Colonic mucosa (tissue), 4 donors: ENCODE measurements around the gene ADAMTS3. TPM values are rescaled to one million over a fixed set of nuclear protein-coding genes. Genes with fewer than 3 reads are reported as not detected.
A peak's percentile ranks its signal among the peaks of the same experiment; 100 is the strongest.

Source experiments
- DNase-seq: peaks from one replicate; pipeline ENCODE4 v3.0.0-alpha.2; 2020
- H3K27ac ChIP-seq: fragments of 200-600 bp; one replicate; pipeline ENCODE4 v1.8.0; 2021
- H3K27me3 ChIP-seq: fragments of 200-600 bp; one replicate; pipeline ENCODE4 v1.8.0; 2021
- H3K36me3 ChIP-seq: fragments of 200-600 bp; one replicate; pipeline ENCODE4 v1.8.0; 2021
- H3K4me1 ChIP-seq: fragments of 200-600 bp; one replicate; pipeline ENCODE4 v1.8.0; 2021; ENCODE audit warnings: mild to moderate bottlenecking
- H3K4me3 ChIP-seq: fragments of 200-600 bp; one replicate; pipeline ENCODE4 v1.8.0; 2021
- H3K9ac ChIP-seq, 2 donors: one replicate each; pipeline ENCODE4 v1.7.0; 2013; ENCODE audit warnings: control low read depth in 2 of 2, low read depth in 2 of 2, low read length in 2 of 2
- H3K9me3 ChIP-seq: fragments of 200-600 bp; one replicate; pipeline ENCODE4 v1.8.0; 2021
- CTCF ChIP-seq: fragments of 200-600 bp; IDR thresholded peaks from one replicate; pipeline ENCODE4 v1.8.0; 2022; ENCODE audit warnings: antibody characterized with exemption, mild to moderate bottlenecking
- intact Hi-C: fragments of 100-400 bp; cut with DNase I; formaldehyde crosslinking; loops from one replicate; pipeline ENCODE4 v1.14.1; 2022
- total RNA-seq, 2 donors: library from RNA; stranded (reverse); fragmentation: NEBNext Ultra II Directional in 1 of 2; extraction: Animal tissue kit (Norgen Biotek cat#: 25700) in 1 of 2; gene quantifications; one replicate each; pipeline ENCODE4 v1.2.1, GENCODE V29; 2021
- donor health status: healthy.
- donor health status: DM: no; HTN: no; CAD: no.
- donor health status: DM: no; HTN: no; CAD: no.

ADAMTS3 gene
- total RNA-seq, 2 donors from 2014 or later, result 0.15 to 0.29 TPM

DNA sequence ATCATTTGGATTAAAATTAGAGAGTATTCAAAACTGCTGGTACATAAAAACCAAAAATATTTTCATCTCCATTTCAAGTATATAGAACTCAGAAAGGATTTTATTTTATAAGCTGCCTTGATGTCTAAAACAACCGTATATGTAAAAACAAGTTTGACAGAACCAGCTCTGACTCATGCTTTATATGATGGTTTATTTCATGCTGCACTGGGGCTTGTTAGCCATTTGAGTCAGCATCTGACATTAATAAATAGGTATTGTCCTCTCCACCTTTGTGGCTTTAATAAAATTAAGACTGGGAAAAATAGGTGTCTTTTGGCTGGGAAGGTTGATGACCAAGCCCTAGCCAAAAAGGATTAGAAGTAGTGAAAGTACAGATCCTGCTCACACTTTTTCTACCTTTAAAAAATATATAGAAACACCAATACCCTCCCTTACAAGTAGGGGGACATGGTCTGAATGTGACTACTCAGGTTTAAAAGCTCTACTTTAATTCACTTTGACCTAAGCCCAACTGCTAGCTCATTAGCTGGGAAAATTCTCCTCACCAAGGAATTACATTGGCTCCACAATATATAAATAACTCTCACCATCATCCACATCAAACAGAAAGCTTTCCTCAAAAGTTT lies 228.1 kb downstream of the ADAMTS3 start:
- no peak for TF ChIP-seq CTCF
- DNase-seq, result no peak
- H3K4me1 ChIP-seq, result no peaks in the 10 kb centered on the region
- H3K9me3 ChIP-seq, result no peaks in the 10 kb centered on the region
- no peak overlapping the region for H3K9ac ChIP-seq
- no peaks in the 10 kb centered on the region for H3K27me3 ChIP-seq
- no peaks in the 10 kb centered on the region for H3K36me3 ChIP-seq
- H3K27ac ChIP-seq, result no peak overlapping the region
- no peak overlapping the region for H3K4me3 ChIP-seq
- intact Hi-C loops, result no loop called here

- Histone ChIP-seq H3K36me3 (no peaks in the 10 kb centered on the region), H3K27ac (no peak overlapping the region), H3K9ac (no peak overlapping the region), H3K27me3 (no peaks in the 10 kb centered on the region), H3K4me1 (no peaks in the 10 kb centered on the region), H3K4me3 (no peak overlapping the region), H3K9me3 (no peaks in the 10 kb centered on the region)
- intact Hi-C loops, result no loop called here
- no peak for TF ChIP-seq CTCF
- no peak for DNase-seq
These were observed 231.0 kb downstream of the ADAMTS3 start for GRCh38 chr4:72338060-72338459.

GRCh38 chr4:72330381-72330780 lies 238.6 kb downstream of the ADAMTS3 start:
- Histone ChIP-seq H3K9ac (no peak overlapping the region), H3K36me3 (no peaks in the 10 kb centered on the region), H3K27ac (no peak overlapping the region), H3K9me3 (no peaks in the 10 kb centered on the region), H3K4me3 (no peak overlapping the region), H3K4me1 (no peaks in the 10 kb centered on the region), H3K27me3 (no peaks in the 10 kb centered on the region)
- no peak for DNase-seq
- intact Hi-C loops, result no loop called here
- no peak for TF ChIP-seq CTCF

- no peak overlapping the region for H3K9ac ChIP-seq
- no peak overlapping the region for H3K27ac ChIP-seq
- intact Hi-C loops, result loop anchor here (2.0 kb wide), 1 partner anchor 142 kb away; no protein-coding TSS in a partner anchor
- H3K36me3 ChIP-seq, result no peaks in the 10 kb centered on the region
- peaks cover 4% of the 10 kb centered on the region for H3K4me1 ChIP-seq
- no peak overlapping the region for H3K4me3 ChIP-seq
- DNase-seq, result no peak
- H3K27me3 ChIP-seq, result no peaks in the 10 kb centered on the region
- no peaks in the 10 kb centered on the region for H3K9me3 ChIP-seq
- peak; percentile 40 for TF ChIP-seq CTCF
These were observed 242.1 kb downstream of the ADAMTS3 start for GRCh38 chr4:72326692-72327632.

- TF ChIP-seq CTCF, result no peak
- no peaks in the 10 kb centered on the region for H3K36me3 ChIP-seq
- no peak for DNase-seq
- no peak overlapping the region for H3K4me3 ChIP-seq
- no peak overlapping the region for H3K9ac ChIP-seq
- intact Hi-C loops, result no loop called here
- H3K4me1 ChIP-seq, result peaks cover 4% of the 10 kb centered on the region
- no peak overlapping the region for H3K27ac ChIP-seq
- H3K9me3 ChIP-seq, result no peaks in the 10 kb centered on the region
- no peaks in the 10 kb centered on the region for H3K27me3 ChIP-seq
These were observed 243.8 kb downstream of the ADAMTS3 start for GRCh38 chr4:72325215-72325614.
